Activated naive CD4-positive, alpha-beta T cell treated with anti-CD3 and anti-CD28 coated beads, Interleukin-2, amount 50 U/mL, for 24 hours (primary cell): Measurements from ENCODE around the gene EPDR1.
"Not testable (repeated sequence)": the region's sequence is repeated elsewhere in the genome, so short reads cannot be mapped to it uniquely, and the experiment has no call there.

Source experiments
- H3K27ac Mint-ChIP-seq: one replicate; pipeline ENCODE4 v1.8.0; 2021; ENCODE audit warnings: mild to moderate bottlenecking, mixed read lengths
- H3K27me3 Mint-ChIP-seq: one replicate; pipeline ENCODE4 v1.8.0; 2021; ENCODE audit warnings: mixed read lengths
- H3K36me3 Mint-ChIP-seq: one replicate; pipeline ENCODE4 v1.8.0; 2021; ENCODE audit warnings: mixed read lengths
- H3K4me1 Mint-ChIP-seq: one replicate; pipeline ENCODE4 v1.8.0; 2021; ENCODE audit warnings: mixed read lengths
- H3K4me3 Mint-ChIP-seq: one replicate; pipeline ENCODE4 v1.8.0; 2021; ENCODE audit warnings: mild to moderate bottlenecking, mixed read lengths
- H3K9me3 Mint-ChIP-seq: one replicate; pipeline ENCODE4 v1.8.0; 2021; ENCODE audit warnings: mixed read lengths

Gene EPDR1

DNA sequence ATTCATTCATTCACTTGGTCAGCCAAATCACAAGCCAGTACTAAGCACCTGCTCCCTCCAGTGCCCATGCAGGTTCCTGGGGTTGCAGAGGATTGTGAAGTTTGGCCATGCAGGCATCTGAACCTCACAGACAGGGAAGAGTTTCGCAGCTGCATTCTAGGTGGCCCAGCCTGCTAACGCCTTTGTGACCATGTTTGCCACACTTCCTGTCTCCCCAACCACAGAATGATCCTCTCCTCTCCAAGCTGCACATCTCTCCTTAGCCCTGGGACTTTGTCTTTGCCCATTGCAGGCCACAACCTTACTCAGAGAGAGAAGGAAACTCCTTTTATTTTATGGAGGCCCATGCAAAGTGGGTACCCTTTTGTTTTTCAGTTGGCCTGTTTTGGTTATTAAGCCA lies 31.8 kb downstream of the EPDR1 start:
- Mint-ChIP-seq H3K4me3 (no peak overlapping the region), H3K9me3 (no peaks in the 10 kb centered on the region), H3K36me3 (no peaks in the 10 kb centered on the region), H3K27me3 (peaks cover 1% of the 10 kb centered on the region), H3K4me1 (no peaks in the 10 kb centered on the region), H3K27ac (no peak overlapping the region)

DNA sequence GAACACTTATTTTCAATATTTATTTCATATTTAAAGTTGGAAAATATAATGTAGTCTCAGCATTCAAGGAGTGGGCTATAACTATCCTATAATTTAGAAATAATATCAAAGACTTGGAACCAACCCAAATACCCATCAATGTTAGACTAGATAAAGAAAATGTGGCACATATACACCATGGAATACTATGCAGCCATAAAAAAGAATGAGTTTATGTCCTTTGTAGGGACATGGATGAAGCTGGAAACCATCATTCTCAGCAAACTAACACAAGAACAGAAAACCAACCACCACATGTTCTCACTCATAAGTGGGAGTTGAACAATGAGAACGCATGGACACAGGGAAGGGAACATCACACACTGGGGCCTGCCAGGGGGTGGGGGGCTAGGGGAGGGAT lies 33.8 kb downstream of the EPDR1 start:
- not testable (repeated sequence) for H3K4me1 Mint-ChIP-seq, H3K36me3 Mint-ChIP-seq, H3K27me3 Mint-ChIP-seq, H3K27ac Mint-ChIP-seq, H3K4me3 Mint-ChIP-seq, H3K9me3 Mint-ChIP-seq

DNA sequence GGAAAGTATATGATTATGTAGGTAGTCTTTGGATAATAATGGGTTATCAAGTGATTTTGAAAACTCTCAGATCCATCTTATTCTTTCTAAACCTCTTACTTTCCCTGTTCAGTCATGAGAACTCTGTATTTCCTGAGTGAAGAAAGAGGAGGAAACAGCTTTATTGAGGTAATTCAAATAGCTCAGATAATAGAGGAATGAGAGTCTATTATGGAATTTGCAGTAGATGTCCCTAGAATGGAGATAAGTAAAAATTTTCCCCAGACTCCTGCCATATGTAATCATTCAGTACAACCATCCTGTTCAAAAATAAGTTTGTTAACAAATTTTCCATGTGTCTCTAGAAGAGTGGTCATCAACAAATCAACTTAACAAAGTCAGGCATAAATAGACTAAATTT lies 36.4 kb downstream of the EPDR1 start:
- Mint-ChIP-seq H3K27ac (no peak overlapping the region), H3K9me3 (no peaks in the 10 kb centered on the region), H3K4me3 (no peak overlapping the region), H3K4me1 (no peaks in the 10 kb centered on the region), H3K27me3 (peaks cover 2% of the 10 kb centered on the region), H3K36me3 (no peaks in the 10 kb centered on the region)

DNA sequence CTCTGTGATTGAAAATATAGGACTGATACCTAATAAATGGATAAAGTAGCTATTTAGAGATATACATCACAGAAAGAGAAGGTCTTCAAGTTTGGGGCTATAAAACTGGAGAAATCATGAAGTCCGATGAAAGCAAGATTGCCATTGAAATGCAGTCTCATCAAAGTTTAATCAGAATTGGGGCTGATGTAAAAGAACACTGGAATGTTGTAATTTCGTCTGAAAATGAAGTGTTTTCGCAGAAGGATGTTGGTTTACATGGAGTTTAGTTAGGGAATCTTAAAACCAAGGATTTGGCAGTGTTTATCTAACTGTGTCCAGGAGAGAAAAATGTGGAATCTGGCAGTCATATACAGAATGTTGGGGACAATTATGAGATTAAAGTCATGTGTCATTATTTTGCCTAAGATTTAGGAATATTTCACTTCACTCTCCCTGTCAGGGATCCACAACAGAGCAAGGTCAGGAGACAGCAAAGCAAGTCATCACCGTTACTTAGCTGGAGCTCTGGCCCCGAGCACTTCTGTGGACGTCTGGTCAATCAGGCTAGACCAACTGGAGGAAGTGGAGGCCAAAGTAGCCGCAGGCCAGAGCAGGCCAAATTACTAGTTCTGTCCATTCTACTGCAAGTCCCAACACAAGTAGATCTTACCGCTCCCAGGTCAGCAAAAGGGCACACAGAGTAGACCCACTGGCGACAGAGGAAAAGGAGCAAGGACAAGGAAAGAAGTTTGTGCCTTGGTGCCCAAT lies 37.0 kb downstream of the EPDR1 start:
- no peaks in the 10 kb centered on the region for H3K9me3 Mint-ChIP-seq
- no peaks in the 10 kb centered on the region for H3K4me1 Mint-ChIP-seq
- peaks cover 2% of the 10 kb centered on the region for H3K27me3 Mint-ChIP-seq
- no peak overlapping the region for H3K4me3 Mint-ChIP-seq
- H3K27ac Mint-ChIP-seq = no peak overlapping the region
- no peaks in the 10 kb centered on the region for H3K36me3 Mint-ChIP-seq

DNA sequence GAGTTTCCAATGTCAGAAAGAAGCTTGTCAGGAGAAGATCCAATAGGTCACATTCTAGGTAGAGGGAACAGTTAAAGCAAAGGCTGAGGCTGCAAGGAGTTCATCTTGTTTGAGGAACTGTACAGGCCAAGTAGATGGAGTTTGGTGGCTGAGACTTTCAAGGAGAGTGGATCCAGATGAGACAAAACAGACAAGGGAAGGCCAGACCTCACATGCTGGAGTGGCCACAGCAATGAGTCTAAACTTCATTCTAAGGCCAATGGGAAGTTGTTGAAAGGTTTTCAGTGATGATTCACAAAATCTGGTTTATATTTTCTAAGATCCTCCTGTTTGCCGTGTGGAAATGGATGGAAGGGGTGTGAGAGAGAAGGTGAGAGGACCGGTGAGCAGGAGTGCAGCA lies 40.0 kb downstream of the EPDR1 start:
- Mint-ChIP-seq H3K27me3 (peaks cover 2% of the 10 kb centered on the region), H3K9me3 (no peaks in the 10 kb centered on the region), H3K4me1 (no peaks in the 10 kb centered on the region), H3K27ac (no peak overlapping the region), H3K36me3 (no peaks in the 10 kb centered on the region), H3K4me3 (no peak overlapping the region)

DNA sequence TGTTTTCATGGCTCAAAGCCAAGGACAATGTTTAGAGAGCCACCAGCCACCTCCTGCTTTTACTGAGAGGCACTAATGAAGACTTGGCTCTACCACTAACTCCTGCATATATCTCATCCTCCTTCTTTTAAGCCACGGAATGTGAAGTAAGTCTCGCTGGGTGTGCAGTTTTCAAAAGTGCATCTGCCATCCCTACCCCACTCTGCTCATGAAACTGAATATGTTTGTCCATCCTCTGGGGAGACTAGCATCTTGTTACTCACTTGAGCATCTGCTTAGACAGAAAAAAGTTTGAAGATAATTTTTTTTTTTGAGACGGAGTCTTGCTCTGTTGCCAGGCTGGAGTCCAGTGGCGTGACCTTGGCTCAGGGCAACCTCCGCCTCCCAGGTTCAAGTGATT lies 40.8 kb downstream of the EPDR1 start:
- H3K9me3 Mint-ChIP-seq = no peaks in the 10 kb centered on the region
- no peaks in the 10 kb centered on the region for H3K36me3 Mint-ChIP-seq
- H3K27me3 Mint-ChIP-seq = peaks cover 2% of the 10 kb centered on the region
- H3K4me1 Mint-ChIP-seq = no peaks in the 10 kb centered on the region
- no peak overlapping the region for H3K4me3 Mint-ChIP-seq
- H3K27ac Mint-ChIP-seq = no peak overlapping the region

DNA sequence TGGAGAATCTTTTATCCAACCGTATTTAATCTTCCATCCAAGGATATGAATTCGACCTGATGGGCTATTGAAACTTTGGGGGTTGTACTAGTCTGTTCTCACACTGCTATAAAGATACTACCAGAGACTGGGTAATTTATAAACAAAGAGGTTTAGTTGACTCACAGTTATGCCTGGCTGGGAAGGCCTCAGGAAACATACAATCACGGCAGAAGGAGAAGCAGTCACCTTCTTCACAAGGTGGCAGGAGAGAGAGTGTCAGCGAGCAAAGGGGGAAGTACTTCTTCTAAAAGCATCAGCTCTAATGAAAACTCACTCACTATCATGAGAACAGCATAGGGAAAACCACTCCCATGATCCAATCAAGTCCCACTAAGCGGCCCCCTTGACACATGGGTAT lies 43.8 kb downstream of the EPDR1 start:
- Mint-ChIP-seq H3K27ac (no peak overlapping the region), H3K27me3 (no peaks in the 10 kb centered on the region), H3K4me1 (no peaks in the 10 kb centered on the region), H3K4me3 (no peak overlapping the region), H3K9me3 (no peaks in the 10 kb centered on the region), H3K36me3 (no peaks in the 10 kb centered on the region)

DNA sequence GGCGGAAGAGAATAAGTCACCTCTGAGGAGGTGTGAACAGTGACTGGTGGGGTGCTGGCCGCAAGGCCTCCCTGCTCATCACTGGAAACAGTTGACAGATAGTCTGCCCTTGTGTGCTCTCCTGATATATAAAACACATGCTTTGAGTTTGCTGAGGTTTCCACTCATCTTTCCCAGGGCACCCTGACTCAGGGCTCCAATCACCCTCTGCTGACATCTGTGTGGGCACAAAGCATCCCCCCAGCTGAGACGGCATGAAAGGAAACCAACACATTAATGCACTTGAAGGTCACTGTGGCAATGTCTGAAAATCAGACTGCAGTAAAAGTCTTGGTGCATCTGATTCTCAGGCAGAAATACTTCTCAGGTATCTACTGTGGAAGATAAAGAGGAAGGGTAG lies 49.8 kb downstream of the EPDR1 start:
- H3K36me3 Mint-ChIP-seq = no peaks in the 10 kb centered on the region
- H3K4me1 Mint-ChIP-seq = no peaks in the 10 kb centered on the region
- no peak overlapping the region for H3K27ac Mint-ChIP-seq
- H3K27me3 Mint-ChIP-seq = peaks cover 2% of the 10 kb centered on the region
- H3K4me3 Mint-ChIP-seq = no peak overlapping the region
- no peaks in the 10 kb centered on the region for H3K9me3 Mint-ChIP-seq

DNA sequence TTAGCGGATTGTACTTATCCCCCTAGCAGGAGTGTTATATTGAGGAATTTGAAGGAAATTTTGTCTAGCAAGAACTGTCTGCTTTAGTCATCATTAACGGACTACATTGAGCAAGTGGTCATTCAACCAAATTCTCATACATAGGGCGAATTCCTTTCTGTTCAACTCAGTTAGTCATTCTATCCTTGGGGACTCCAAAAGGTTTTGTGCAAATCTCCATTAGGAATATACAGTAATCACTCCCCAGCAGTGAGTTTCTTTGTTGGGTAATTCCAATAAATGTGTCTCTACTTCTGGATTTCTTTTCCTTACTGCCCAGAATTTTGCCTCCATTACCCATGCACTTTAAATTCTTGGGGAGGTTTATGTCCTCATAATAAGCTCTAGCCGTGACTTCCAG lies 51.1 kb downstream of the EPDR1 start:
- no peaks in the 10 kb centered on the region for H3K4me1 Mint-ChIP-seq
- no peaks in the 10 kb centered on the region for H3K36me3 Mint-ChIP-seq
- no peak overlapping the region for H3K4me3 Mint-ChIP-seq

DNA sequence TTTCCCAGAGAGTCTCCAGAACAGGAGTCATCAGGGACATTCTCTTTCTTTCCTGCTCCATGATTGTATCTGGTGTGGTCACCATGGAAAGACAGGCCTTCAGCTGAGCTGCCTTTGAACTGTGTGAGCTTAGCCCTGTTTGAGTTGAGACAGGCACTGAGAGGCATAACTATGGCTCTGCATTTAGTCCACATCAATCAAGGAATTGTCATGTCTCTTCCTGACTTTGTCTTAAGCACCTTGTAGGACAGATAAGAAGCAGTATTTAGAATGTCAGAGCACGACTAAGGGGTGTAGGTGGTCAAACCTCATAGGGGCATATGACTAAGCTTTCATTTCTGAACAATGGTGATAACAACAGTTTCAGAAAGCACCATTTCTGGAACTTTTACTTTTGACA lies 53.5 kb downstream of the EPDR1 start:
- no peaks in the 10 kb centered on the region for H3K36me3 Mint-ChIP-seq
- H3K27ac Mint-ChIP-seq = no peak overlapping the region
- H3K4me3 Mint-ChIP-seq = no peak overlapping the region

More for the DNA sequence above, 51.1 kb downstream of the EPDR1 start:
- Mint-ChIP-seq H3K27ac (no peak overlapping the region), H3K27me3 (peaks cover 2% of the 10 kb centered on the region), H3K9me3 (no peaks in the 10 kb centered on the region)

DNA sequence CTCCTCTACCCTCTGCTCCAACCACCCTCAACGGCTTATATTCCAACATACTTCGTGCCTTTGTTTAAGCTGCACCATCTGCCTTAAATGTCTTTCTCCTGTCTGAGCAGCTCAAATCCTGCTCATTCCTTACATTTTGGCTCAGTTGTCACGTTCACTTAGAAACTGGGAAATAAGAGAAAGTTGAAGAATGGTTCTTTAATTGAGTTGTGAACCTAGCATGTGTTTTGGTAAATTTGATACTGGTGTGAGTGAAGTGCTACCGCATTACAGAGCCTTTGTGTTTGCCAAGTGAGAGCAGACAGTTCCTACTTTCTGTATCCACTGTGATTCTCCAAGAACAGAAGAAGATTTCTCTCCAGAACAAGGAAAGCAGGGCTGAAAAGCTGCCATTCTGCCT lies 54.3 kb downstream of the EPDR1 start:
- peaks cover 2% of the 10 kb centered on the region for H3K27me3 Mint-ChIP-seq
- H3K27ac Mint-ChIP-seq = no peak overlapping the region
- H3K9me3 Mint-ChIP-seq = no peaks in the 10 kb centered on the region
- no peaks in the 10 kb centered on the region for H3K36me3 Mint-ChIP-seq
- H3K4me3 Mint-ChIP-seq = no peak overlapping the region
- H3K4me1 Mint-ChIP-seq = no peaks in the 10 kb centered on the region

More for the DNA sequence above, 53.5 kb downstream of the EPDR1 start:
- peaks cover 2% of the 10 kb centered on the region for H3K27me3 Mint-ChIP-seq
- H3K4me1 Mint-ChIP-seq = no peaks in the 10 kb centered on the region
- H3K9me3 Mint-ChIP-seq = no peaks in the 10 kb centered on the region

DNA sequence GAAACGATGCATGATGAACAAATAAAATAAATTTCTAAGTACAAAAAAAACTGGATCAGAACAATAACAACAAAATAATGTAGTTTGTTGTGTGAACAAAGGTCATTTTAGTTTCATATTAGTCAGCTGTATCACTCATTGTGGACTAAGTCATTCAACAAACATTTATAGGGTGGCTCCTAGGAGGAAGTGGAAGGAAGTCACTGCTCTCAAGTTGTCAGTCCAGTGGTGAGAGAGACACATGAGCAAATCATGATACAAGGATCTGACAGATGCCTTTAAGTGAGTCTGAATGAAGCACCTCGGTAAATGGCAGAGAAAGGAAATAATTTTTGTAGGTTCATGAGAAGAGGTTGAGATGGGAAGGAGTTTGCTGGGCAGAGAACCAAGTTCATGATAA lies 56.8 kb downstream of the EPDR1 start:
- H3K27ac Mint-ChIP-seq = no peak overlapping the region
- H3K36me3 Mint-ChIP-seq = no peaks in the 10 kb centered on the region
- H3K4me3 Mint-ChIP-seq = no peak overlapping the region
- H3K9me3 Mint-ChIP-seq = no peaks in the 10 kb centered on the region
- no peaks in the 10 kb centered on the region for H3K4me1 Mint-ChIP-seq
- H3K27me3 Mint-ChIP-seq = peaks cover 5% of the 10 kb centered on the region

DNA sequence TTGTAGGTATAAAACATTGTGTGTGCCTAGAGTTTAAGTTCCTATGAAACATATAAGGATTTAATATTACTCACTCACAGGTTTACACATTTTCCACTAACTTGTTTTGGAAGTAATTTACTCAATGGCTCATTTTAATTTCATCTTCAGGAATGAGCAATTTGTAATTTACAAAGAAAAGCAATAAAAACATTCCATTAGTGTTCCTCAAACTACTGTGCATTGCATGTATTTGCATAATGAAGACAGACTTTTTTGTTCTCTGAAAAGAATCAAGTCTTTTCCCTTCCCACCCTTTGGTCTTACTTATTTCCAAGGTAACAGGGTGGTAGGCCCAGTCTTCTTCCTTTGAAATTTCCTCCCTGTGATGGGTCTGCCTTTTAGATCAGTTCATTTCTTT lies 61.2 kb downstream of the EPDR1 start:
- no peaks in the 10 kb centered on the region for H3K4me1 Mint-ChIP-seq
- peaks cover 4% of the 10 kb centered on the region for H3K27me3 Mint-ChIP-seq
- no peaks in the 10 kb centered on the region for H3K9me3 Mint-ChIP-seq
- no peaks in the 10 kb centered on the region for H3K36me3 Mint-ChIP-seq
- H3K4me3 Mint-ChIP-seq = no peak overlapping the region
- H3K27ac Mint-ChIP-seq = no peak overlapping the region

DNA sequence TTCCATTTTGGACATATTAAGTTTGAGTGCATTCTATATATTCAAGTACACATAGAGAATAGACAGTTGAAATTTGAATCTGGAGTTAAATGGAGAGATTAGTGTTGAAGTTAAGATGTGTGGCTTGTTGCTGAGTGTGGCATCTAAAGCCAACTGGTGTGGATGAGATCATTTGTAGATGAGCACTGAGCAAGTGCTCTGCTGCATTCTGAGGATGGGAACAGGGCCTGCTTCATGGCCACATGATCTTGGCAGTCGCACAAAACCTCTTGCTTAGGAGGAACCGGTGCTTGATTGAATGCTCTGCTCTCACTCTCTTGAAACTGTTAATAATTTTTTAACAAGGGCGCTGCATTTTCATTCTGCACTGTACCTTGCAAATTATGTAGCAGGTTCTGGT lies 62.0 kb downstream of the EPDR1 start:
- no peaks in the 10 kb centered on the region for H3K36me3 Mint-ChIP-seq
- no peak overlapping the region for H3K27ac Mint-ChIP-seq
- no peak overlapping the region for H3K4me3 Mint-ChIP-seq
- H3K27me3 Mint-ChIP-seq = peaks cover 4% of the 10 kb centered on the region
- H3K4me1 Mint-ChIP-seq = no peaks in the 10 kb centered on the region
- H3K9me3 Mint-ChIP-seq = no peaks in the 10 kb centered on the region

DNA sequence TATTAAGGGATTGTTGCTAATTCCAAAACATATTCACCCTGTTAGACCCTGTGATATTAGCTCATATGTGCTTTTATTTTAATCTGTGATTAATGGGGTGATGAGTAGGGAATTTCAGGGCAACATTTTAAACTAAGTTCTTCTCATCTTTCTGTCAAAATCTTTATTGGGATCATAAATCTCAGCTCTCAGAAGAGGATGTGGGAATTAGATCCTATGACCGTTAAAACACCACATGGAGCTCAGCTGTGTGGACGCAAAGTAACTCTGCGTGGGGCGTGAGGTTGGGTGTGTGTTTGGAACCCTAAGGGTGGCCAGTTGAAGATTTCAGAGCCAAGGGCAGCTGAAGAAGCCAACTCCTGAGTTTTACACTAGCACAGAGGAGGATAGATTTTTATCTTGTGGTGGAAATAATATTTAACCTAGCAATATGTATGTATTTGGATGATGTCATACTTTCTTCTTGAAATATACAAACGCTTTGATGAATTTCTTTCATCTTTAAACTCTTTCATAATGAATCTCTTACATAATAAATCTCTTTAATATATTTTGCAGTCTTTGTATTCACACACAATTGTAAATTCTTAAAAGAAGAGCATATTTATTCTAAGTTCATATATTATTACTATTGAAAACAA lies 64.4 kb downstream of the EPDR1 start:
- H3K27me3 Mint-ChIP-seq = peaks cover 6% of the 10 kb centered on the region
- no peak overlapping the region for H3K27ac Mint-ChIP-seq
- no peak overlapping the region for H3K4me3 Mint-ChIP-seq
- H3K9me3 Mint-ChIP-seq = no peaks in the 10 kb centered on the region
- no peaks in the 10 kb centered on the region for H3K4me1 Mint-ChIP-seq
- no peaks in the 10 kb centered on the region for H3K36me3 Mint-ChIP-seq

DNA sequence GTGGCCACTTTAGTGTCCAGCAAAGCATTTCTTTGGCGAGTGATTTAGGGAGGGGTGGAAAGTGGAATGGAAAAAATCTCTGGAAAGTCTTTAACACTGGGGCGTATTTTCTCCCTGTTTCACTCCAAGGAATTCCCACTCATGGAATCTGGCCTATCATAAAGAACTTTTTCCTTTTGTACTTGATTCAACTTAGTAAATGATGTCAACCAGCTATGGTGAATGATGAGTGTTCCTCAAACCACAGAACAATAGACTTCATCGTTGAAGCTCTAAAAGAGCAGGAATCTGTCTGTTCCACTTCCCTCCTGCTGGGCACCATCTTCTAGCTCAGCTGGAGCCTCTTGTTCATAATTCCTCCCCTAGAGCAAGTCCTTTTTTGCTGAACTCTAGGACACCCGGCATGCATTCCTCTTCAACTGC lies 66.5 kb downstream of the EPDR1 start:
- Mint-ChIP-seq H3K4me1 (no peaks in the 10 kb centered on the region), H3K27me3 (peaks cover 6% of the 10 kb centered on the region), H3K27ac (no peak overlapping the region), H3K4me3 (no peak overlapping the region), H3K9me3 (no peaks in the 10 kb centered on the region), H3K36me3 (no peaks in the 10 kb centered on the region)

DNA sequence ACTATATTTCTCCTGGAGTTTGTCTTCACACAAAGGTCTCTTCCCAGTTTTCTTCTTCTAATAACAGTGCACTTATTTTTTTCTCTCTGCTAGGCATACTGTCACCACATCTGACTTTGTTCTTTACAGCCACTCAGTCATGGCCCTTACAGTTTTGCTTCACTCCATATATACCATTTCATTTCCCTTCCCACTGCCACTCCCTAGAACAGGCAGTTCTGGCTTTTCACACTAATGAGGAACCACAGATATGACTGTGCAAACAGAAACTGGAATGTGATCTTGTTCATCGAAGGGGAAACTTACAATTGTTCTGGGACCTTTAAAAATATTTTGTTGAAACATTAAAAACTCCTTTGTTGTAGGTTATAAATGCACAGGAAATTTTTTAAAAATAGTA lies 67.3 kb downstream of the EPDR1 start:
- H3K27ac Mint-ChIP-seq = no peak overlapping the region
- no peaks in the 10 kb centered on the region for H3K36me3 Mint-ChIP-seq
- H3K9me3 Mint-ChIP-seq = no peaks in the 10 kb centered on the region
- no peaks in the 10 kb centered on the region for H3K4me1 Mint-ChIP-seq
- H3K27me3 Mint-ChIP-seq = peaks cover 6% of the 10 kb centered on the region
- H3K4me3 Mint-ChIP-seq = no peak overlapping the region
